Measurements from ENCODE around the gene PDLIM3. TPM values are rescaled to one million over a fixed set of nuclear protein-coding genes. Genes with fewer than 3 reads are reported as not detected.

Gene PDLIM3
- total RNA-seq, 1 experiment from 2014 or later = 6.2 TPM

DNA sequence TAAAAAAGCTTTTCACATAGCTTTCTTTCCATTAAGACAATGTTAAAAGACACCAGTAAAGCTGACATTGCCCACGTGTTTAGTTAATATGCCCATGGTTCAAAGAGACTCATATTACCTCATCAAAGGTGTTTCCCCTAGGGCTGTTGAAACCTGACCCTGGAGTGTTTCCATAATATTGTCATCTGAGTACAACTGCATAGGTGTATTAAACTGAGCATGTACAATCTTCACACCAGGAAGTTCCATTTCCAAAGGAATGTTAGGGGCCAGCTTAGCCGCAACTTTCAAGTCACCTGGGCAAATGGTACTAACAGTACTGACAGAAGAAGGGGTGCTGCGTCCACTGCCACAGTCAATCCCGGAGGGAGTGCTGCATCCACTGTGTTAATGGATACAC is 27.1 kb downstream of the PDLIM3 start:
- DNase-seq (ENCODE audit: low spot score) (no peak), ATAC-seq (no peak)
- CTCF ChIA-PET = interaction anchor here (1.8 kb wide), 1 partner anchor 89 kb away, joined by 4 read pairs; no protein-coding TSS in a partner anchor

DNA sequence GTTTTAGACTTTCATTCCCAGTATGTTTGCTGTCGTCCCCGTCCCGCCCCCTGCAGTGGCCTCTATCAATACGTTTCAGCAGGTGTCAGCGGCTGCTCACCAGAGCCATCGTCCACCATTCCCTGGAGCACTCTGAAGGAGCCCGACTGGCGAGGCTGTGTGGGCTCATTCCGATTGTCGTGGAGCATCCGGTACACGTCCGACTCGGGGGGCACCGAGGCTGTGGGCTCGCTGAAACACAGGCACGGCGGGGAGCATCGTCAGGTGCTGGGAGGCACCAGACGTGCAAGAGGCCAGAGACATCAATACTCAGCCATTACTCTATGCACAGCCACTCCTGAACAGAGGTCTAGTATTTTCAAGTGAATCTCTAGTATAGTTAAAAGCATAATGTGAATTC is 28.9 kb downstream of the PDLIM3 start:
- CTCF ChIA-PET = no interaction called here
- Mint-ChIP-seq H3K9me3 (no peaks in the 10 kb centered on the region), H3K4me3 (no peak overlapping the region), H3K4me1 (no peaks in the 10 kb centered on the region), H3K27ac (no peak overlapping the region), H3K27me3 (ENCODE audit: low read depth) (no peaks in the 10 kb centered on the region; the same call in 1 of the 2 replicates), H3K36me3 (peaks cover 5% of the 10 kb centered on the region; the same call in 1 of the 2 replicates)
- TF ChIP-seq ZNF219 (CRISPR knock-in tag; IDR thresholded peaks at IDR 0.05; ENCODE audit: borderline replicate concordance) = no peak
- TF ChIP-seq, protein P1, sequence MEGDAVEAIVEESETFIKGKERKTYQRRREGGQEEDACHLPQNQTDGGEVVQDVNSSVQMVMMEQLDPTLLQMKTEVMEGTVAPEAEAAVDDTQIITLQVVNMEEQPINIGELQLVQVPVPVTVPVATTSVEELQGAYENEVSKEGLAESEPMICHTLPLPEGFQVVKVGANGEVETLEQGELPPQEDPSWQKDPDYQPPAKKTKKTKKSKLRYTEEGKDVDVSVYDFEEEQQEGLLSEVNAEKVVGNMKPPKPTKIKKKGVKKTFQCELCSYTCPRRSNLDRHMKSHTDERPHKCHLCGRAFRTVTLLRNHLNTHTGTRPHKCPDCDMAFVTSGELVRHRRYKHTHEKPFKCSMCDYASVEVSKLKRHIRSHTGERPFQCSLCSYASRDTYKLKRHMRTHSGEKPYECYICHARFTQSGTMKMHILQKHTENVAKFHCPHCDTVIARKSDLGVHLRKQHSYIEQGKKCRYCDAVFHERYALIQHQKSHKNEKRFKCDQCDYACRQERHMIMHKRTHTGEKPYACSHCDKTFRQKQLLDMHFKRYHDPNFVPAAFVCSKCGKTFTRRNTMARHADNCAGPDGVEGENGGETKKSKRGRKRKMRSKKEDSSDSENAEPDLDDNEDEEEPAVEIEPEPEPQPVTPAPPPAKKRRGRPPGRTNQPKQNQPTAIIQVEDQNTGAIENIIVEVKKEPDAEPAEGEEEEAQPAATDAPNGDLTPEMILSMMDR (IDR thresholded peaks at IDR 0.05) = no peak
- no peak for TF ChIP-seq PRRX2 (CRISPR knock-in tag; IDR thresholded peaks at IDR 0.05)
- TF ChIP-seq TP53 (CRISPR knock-in tag; IDR thresholded peaks at IDR 0.05) = no peak
- TF ChIP-seq NFE2L1 (CRISPR knock-in tag; IDR thresholded peaks at IDR 0.05) = no peak
- no peak for TF ChIP-seq NFYB (CRISPR knock-in tag; conservative IDR thresholded peaks at IDR 0.05; ENCODE audit: low read depth)
- no peak for TF ChIP-seq KAT7 (CRISPR knock-in tag; IDR thresholded peaks at IDR 0.05; ENCODE audit: borderline replicate concordance)
- TF ChIP-seq, protein P2, sequence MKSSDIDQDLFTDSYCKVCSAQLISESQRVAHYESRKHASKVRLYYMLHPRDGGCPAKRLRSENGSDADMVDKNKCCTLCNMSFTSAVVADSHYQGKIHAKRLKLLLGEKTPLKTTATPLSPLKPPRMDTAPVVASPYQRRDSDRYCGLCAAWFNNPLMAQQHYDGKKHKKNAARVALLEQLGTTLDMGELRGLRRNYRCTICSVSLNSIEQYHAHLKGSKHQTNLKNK (CRISPR knock-in tag; IDR thresholded peaks at IDR 0.05) = no peak
- TF ChIP-seq, protein P3, sequence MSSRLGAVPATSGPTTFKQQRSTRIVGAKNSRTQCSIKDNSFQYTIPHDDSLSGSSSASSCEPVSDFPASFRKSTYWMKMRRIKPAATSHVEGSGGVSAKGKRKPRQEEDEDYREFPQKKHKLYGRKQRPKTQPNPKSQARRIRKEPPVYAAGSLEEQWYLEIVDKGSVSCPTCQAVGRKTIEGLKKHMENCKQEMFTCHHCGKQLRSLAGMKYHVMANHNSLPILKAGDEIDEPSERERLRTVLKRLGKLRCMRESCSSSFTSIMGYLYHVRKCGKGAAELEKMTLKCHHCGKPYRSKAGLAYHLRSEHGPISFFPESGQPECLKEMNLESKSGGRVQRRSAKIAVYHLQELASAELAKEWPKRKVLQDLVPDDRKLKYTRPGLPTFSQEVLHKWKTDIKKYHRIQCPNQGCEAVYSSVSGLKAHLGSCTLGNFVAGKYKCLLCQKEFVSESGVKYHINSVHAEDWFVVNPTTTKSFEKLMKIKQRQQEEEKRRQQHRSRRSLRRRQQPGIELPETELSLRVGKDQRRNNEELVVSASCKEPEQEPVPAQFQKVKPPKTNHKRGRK (CRISPR knock-in tag; IDR thresholded peaks at IDR 0.05; ENCODE audit: borderline replicate concordance) = no peak
- no peak for TF ChIP-seq EMX1 (CRISPR knock-in tag; IDR thresholded peaks at IDR 0.05)
- POLR2A ChIA-PET = no interaction called here
- no peak for ATAC-seq
- DNase-seq (ENCODE audit: low spot score) = no peak

More for the DNA sequence above, 27.1 kb downstream of the PDLIM3 start:
- TF ChIP-seq, protein P4, sequence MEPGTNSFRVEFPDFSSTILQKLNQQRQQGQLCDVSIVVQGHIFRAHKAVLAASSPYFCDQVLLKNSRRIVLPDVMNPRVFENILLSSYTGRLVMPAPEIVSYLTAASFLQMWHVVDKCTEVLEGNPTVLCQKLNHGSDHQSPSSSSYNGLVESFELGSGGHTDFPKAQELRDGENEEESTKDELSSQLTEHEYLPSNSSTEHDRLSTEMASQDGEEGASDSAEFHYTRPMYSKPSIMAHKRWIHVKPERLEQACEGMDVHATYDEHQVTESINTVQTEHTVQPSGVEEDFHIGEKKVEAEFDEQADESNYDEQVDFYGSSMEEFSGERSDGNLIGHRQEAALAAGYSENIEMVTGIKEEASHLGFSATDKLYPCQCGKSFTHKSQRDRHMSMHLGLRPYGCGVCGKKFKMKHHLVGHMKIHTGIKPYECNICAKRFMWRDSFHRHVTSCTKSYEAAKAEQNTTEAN (CRISPR knock-in tag; IDR thresholded peaks at IDR 0.05) = no peak
- TF ChIP-seq FOXP1 (CRISPR knock-in tag; IDR thresholded peaks at IDR 0.05; ENCODE audit: borderline replicate concordance) (no peak), ZNF317 (CRISPR knock-in tag; IDR thresholded peaks at IDR 0.05; ENCODE audit: borderline replicate concordance, low read depth) (no peak), ZBTB21 (CRISPR knock-in tag; IDR thresholded peaks at IDR 0.05; ENCODE audit: borderline replicate concordance) (no peak), ZNF416 (CRISPR knock-in tag; IDR thresholded peaks at IDR 0.05) (no peak), NFYB (CRISPR knock-in tag; conservative IDR thresholded peaks at IDR 0.05; ENCODE audit: low read depth) (no peak), HMGA2 (CRISPR knock-in tag; IDR thresholded peaks at IDR 0.05) (no peak), KAT7 (CRISPR knock-in tag; IDR thresholded peaks at IDR 0.05; ENCODE audit: borderline replicate concordance) (no peak), ZNF396 (CRISPR knock-in tag; IDR thresholded peaks at IDR 0.05; ENCODE audit: borderline replicate concordance) (no peak), JAZF1 (CRISPR knock-in tag; IDR thresholded peaks at IDR 0.05) (no peak)
- TF ChIP-seq, protein P5, sequence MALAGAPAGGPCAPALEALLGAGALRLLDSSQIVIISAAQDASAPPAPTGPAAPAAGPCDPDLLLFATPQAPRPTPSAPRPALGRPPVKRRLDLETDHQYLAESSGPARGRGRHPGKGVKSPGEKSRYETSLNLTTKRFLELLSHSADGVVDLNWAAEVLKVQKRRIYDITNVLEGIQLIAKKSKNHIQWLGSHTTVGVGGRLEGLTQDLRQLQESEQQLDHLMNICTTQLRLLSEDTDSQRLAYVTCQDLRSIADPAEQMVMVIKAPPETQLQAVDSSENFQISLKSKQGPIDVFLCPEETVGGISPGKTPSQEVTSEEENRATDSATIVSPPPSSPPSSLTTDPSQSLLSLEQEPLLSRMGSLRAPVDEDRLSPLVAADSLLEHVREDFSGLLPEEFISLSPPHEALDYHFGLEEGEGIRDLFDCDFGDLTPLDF (CRISPR knock-in tag; IDR thresholded peaks at IDR 0.05) = no peak
- TF ChIP-seq, protein P6, sequence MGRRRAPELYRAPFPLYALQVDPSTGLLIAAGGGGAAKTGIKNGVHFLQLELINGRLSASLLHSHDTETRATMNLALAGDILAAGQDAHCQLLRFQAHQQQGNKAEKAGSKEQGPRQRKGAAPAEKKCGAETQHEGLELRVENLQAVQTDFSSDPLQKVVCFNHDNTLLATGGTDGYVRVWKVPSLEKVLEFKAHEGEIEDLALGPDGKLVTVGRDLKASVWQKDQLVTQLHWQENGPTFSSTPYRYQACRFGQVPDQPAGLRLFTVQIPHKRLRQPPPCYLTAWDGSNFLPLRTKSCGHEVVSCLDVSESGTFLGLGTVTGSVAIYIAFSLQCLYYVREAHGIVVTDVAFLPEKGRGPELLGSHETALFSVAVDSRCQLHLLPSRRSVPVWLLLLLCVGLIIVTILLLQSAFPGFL (CRISPR knock-in tag; IDR thresholded peaks at IDR 0.05; ENCODE audit: borderline replicate concordance) = no peak
- TF ChIP-seq, protein P7, sequence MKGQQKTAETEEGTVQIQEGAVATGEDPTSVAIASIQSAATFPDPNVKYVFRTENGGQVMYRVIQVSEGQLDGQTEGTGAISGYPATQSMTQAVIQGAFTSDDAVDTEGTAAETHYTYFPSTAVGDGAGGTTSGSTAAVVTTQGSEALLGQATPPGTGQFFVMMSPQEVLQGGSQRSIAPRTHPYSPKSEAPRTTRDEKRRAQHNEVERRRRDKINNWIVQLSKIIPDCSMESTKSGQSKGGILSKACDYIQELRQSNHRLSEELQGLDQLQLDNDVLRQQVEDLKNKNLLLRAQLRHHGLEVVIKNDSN (CRISPR knock-in tag; IDR thresholded peaks at IDR 0.05) = no peak
- TF ChIP-seq, protein P8, sequence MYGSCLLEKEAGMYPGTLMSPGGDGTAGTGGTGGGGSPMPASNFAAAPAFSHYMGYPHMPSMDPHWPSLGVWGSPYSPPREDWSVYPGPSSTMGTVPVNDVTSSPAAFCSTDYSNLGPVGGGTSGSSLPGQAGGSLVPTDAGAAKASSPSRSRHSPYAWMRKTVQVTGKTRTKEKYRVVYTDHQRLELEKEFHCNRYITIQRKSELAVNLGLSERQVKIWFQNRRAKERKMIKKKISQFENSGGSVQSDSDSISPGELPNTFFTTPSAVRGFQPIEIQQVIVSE (CRISPR knock-in tag; IDR thresholded peaks at IDR 0.05; ENCODE audit: borderline replicate concordance) = no peak
- Mint-ChIP-seq H3K9me3 (no peaks in the 10 kb centered on the region), H3K27ac (no peak overlapping the region), H3K4me1 (no peaks in the 10 kb centered on the region), H3K27me3 (ENCODE audit: low read depth) (no peaks in the 10 kb centered on the region), H3K4me3 (no peak overlapping the region), H3K36me3 (no peaks in the 10 kb centered on the region)
- POLR2A ChIA-PET = no interaction called here

Measured in WTC11 (cell line).